Measurements from ENCODE around the gene PURB. TPM values are rescaled to one million over a fixed set of nuclear protein-coding genes. Genes with fewer than 3 reads are reported as not detected.

PURB gene
- total and polyA plus RNA-seq, 9 of the 15 experiments (the other 6 are each of a cell fraction or from before 2014, with no cell fraction given): 1.6 to 14.1 (median 8.8) TPM

GRCh38 chr7:44847920-44848634 is 37.3 kb downstream of the PURB start, which contains the start of gene H2AZ2 (continued):
- TF ChIP-seq MLLT1 (IDR thresholded peaks at IDR 0.05): peak in 1 of 2 experiments; percentile 94; a peak in 2 of 4 replicates
- no peak for TF ChIP-seq ID3 (CRISPR knock-in tag; IDR thresholded peaks at IDR 0.05)
- 0 out of 2 replicates have a peak, but pooled peaks have one; percentile 25 for TF ChIP-seq ID3 (tag; IDR thresholded peaks at IDR 0.05)
- no peak for TF ChIP-seq BACH1 (tag; IDR thresholded peaks at IDR 0.05)
- peak; percentile 96 for TF ChIP-seq ZZZ3 (IDR thresholded peaks at IDR 0.05)
- TF ChIP-seq FOXK1 (CRISPR knock-in tag; IDR thresholded peaks at IDR 0.05; ENCODE audit: borderline replicate concordance): 0 out of 2 replicates have a peak, but pooled peaks have one; percentile 57
- no peak for TF ChIP-seq RBM14 (IDR thresholded peaks at IDR 0.05; ENCODE audit: borderline replicate concordance, insufficient read depth, low read depth, low read length)
- TF ChIP-seq ETV1 (tag; conservative IDR thresholded peaks at IDR 0.05; ENCODE audit: low read depth): no peak
- TF ChIP-seq CHD1 (IDR thresholded peaks at IDR 0.05; ENCODE audit: low read length): no peak
- no peak; the same call in 1 of the 2 replicates for TF ChIP-seq SMARCE1 (IDR thresholded peaks at IDR 0.05)
- TF ChIP-seq YY1 (IDR thresholded peaks at IDR 0.05; ENCODE audit: borderline replicate concordance in 1 of 3, control insufficient read depth in 1 of 3, extremely low read depth in 1 of 3, insufficient read depth in 3 of 3, insufficient read length in 1 of 3, insufficient replicate concordance in 2 of 3, low read depth in 1 of 3, low read length in 2 of 3): peak in 2 of 3 experiments; percentile 7 to 57
- TF ChIP-seq TAF15 (IDR thresholded peaks at IDR 0.05; ENCODE audit: low read depth, low read length): no peak
- TF ChIP-seq ARHGAP35 (IDR thresholded peaks at IDR 0.05; ENCODE audit: partially characterized antibody): no peak
- TF ChIP-seq MLX (CRISPR knock-in tag; conservative IDR thresholded peaks at IDR 0.05): no peak
- peak; percentile 96 for TF ChIP-seq SP2 (IDR thresholded peaks at IDR 0.05; ENCODE audit: extremely low read depth, low read depth, low read length, poor library complexity, severe bottlenecking)
- peak; percentile 100 for TF ChIP-seq MBD2 (IDR thresholded peaks at IDR 0.05; ENCODE audit: borderline replicate concordance, low read depth)
- peak; percentile 86; the same call in 1 of the 2 replicates for TF ChIP-seq MTA3 (IDR thresholded peaks at IDR 0.05; ENCODE audit: borderline replicate concordance)
- no peak for TF ChIP-seq PCBP1 (IDR thresholded peaks at IDR 0.05; ENCODE audit: low read depth, low read length, poor library complexity, severe bottlenecking)
- no peak for TF ChIP-seq GTF2A2 (tag; IDR thresholded peaks at IDR 0.05)
- TF ChIP-seq ZFP1 (CRISPR knock-in tag; IDR thresholded peaks at IDR 0.05): no peak
- TF ChIP-seq PREB (CRISPR knock-in tag; IDR thresholded peaks at IDR 0.05): no peak
- TF ChIP-seq IRF2 (CRISPR knock-in tag; IDR thresholded peaks at IDR 0.05): no peak
- TF ChIP-seq TEAD2 (tag; IDR thresholded peaks at IDR 0.05): no peak

Measured in K562 (cell line).